HepG2 (cell line): ENCODE data around the gene STYXL1. TPM values are rescaled to one million over a fixed set of nuclear protein-coding genes. Genes with fewer than 3 reads are reported as not detected.
A peak's percentile ranks its signal among the peaks of the same experiment; 100 is the strongest.

Experiments
- DR1 ChIP-seq: sonication (generic); formaldehyde crosslinking; IDR thresholded peaks from 2 replicates; pipeline ENCODE4 v1.8.0; 2021; ENCODE audit warnings: mild to moderate bottlenecking, missing genetic modification reagents, inconsistent platforms
- EEA1 ChIP-seq: sonication (generic); formaldehyde crosslinking; IDR thresholded peaks from 2 replicates; pipeline ENCODE4 v1.5.1; 2020; ENCODE audit warnings: mild to moderate bottlenecking, missing genetic modification reagents, borderline replicate concordance
- FOSL2 ChIP-seq: sonication (generic); formaldehyde crosslinking; IDR thresholded peaks from 2 replicates; pipeline ENCODE4 v1.4.0; 2020; ENCODE audit warnings: missing genetic modification reagents
- FOXK1 ChIP-seq: sonication (generic); formaldehyde crosslinking; IDR thresholded peaks from 2 replicates; pipeline ENCODE4 v1.4.0; 2020; ENCODE audit warnings: low read depth, missing genetic modification reagents, borderline replicate concordance
- HNRNPK ChIP-seq: fragments of 200-400 bp; formaldehyde crosslinking; IDR thresholded peaks from 2 replicates; pipeline ENCODE4 v1.6.1; 2018; ENCODE audit warnings: low read length, low read depth, moderate library complexity, mild to moderate bottlenecking; ENCODE audit not compliant: poor library complexity, severe bottlenecking
- HOXA9 ChIP-seq: sonication (generic); formaldehyde crosslinking; IDR thresholded peaks from 2 replicates; pipeline ENCODE4 v1.8.1; 2022; ENCODE audit warnings: missing genetic modification reagents, mild to moderate bottlenecking, moderate library complexity, borderline replicate concordance
- MAFK ChIP-seq, 2 experiments: IDR thresholded peaks in 1 of 2; conservative IDR thresholded peaks in 1 of 2; 2 replicates each; pipeline ENCODE4 v1.6.1; 2011; ENCODE audit warnings: improper control_type of control experiment in 2 of 2, low read length in 2 of 2
- SIN3B ChIP-seq: fragments of 150-350 bp; IDR thresholded peaks from 2 replicates; pipeline ENCODE4 v1.6.1; 2014; ENCODE audit warnings: low read length
- SRSF1 ChIP-seq: fragments of 200-400 bp; formaldehyde crosslinking; optimal IDR thresholded peaks from 2 replicates; pipeline ENCODE3; 2017; ENCODE audit warnings: mild to moderate bottlenecking, low read depth, low read length, moderate library complexity
- SRY ChIP-seq: sonication (generic); formaldehyde crosslinking; IDR thresholded peaks from 2 replicates; pipeline ENCODE4 v1.8.0; 2022; ENCODE audit warnings: mild to moderate bottlenecking, missing genetic modification reagents
- THAP11 ChIP-seq: IDR thresholded peaks from 2 replicates; pipeline ENCODE4 v1.6.1; 2016; ENCODE audit warnings: missing biosample characterization, missing genetic modification reagents
- ZFP36 ChIP-seq: fragments of 150-350 bp; IDR thresholded peaks from 2 replicates; pipeline ENCODE4 v1.6.1; 2018; ENCODE audit warnings: borderline replicate concordance, low read length, low read depth; ENCODE audit not compliant: partially characterized antibody
- ZNF124 ChIP-seq: sonication (generic); formaldehyde crosslinking; IDR thresholded peaks from 2 replicates; pipeline ENCODE4 v1.4.0; 2020; ENCODE audit warnings: missing genetic modification reagents
- ZNF235 ChIP-seq: sonication (generic); formaldehyde crosslinking; IDR thresholded peaks from 2 replicates; pipeline ENCODE4 v1.8.1; 2023; ENCODE audit warnings: mild to moderate bottlenecking, missing genetic modification reagents, borderline replicate concordance
- ZNF44 ChIP-seq: sonication (generic); formaldehyde crosslinking; IDR thresholded peaks from 2 replicates; pipeline ENCODE4 v1.5.1; 2020; ENCODE audit warnings: mild to moderate bottlenecking, missing genetic modification reagents
- ZNF530 ChIP-seq: sonication (generic); formaldehyde crosslinking; IDR thresholded peaks from 2 replicates; pipeline ENCODE4 v1.5.0; 2020; ENCODE audit warnings: low read depth, mild to moderate bottlenecking, missing genetic modification reagents
- ZNF746 ChIP-seq: sonication (generic); formaldehyde crosslinking; IDR thresholded peaks from 2 replicates; pipeline ENCODE4 v1.8.0; 2022; ENCODE audit warnings: mild to moderate bottlenecking, missing genetic modification reagents
- ZNF782 ChIP-seq: sonication (generic); formaldehyde crosslinking; IDR thresholded peaks from 2 replicates; pipeline ENCODE4 v1.4.0; 2020; ENCODE audit warnings: missing genetic modification reagents, mild to moderate bottlenecking, borderline replicate concordance
- ZNF841 ChIP-seq: sonication (generic); formaldehyde crosslinking; IDR thresholded peaks from 2 replicates; pipeline ENCODE4 v1.8.1; 2023; ENCODE audit warnings: missing genetic modification reagents, borderline replicate concordance
- ZSCAN9 ChIP-seq: IDR thresholded peaks from 2 replicates; pipeline ENCODE4 v1.6.1; 2016; ENCODE audit warnings: borderline replicate concordance
- polyA plus RNA-seq, 8 experiments: library from polyadenylated mRNA; depleted of rRNA in 3 of 8; stranded (reverse) in 7 of 8; unstranded in 1 of 8; fragments of >200 nt; fragmentation: Illumina TruSeq in 4 of 8; extraction: Trizol in 4 of 8; gene quantifications; 2 replicates each; pipeline versions ENCODE4 v1.2.1 to v1.2.3, GENCODE V29; 2011 to 2016; ENCODE audit warnings: low read depth in 4 of 8, missing spikeins in 1 of 8, mixed read lengths in 1 of 8; ENCODE audit not compliant: insufficient read depth in 1 of 8
- total RNA-seq, 5 experiments: library from RNA; depleted of rRNA; stranded (reverse); fragments of >200 nt; fragmentation: Illumina TruSeq; extraction: Trizol; gene quantifications; 2 replicates each; pipeline ENCODE4 v1.2.3, GENCODE V29; 2016; ENCODE audit warnings: low read depth in 1 of 5
- TF ChIP-seq, protein P1 (sequence below): sonication (generic); formaldehyde crosslinking; IDR thresholded peaks from 2 replicates; pipeline ENCODE4 v1.4.0; 2020; ENCODE audit warnings: mild to moderate bottlenecking, missing genetic modification reagents
- TF ChIP-seq, protein P2 (sequence below): sonication (generic); formaldehyde crosslinking; IDR thresholded peaks from 2 replicates; pipeline ENCODE4 v1.4.0; 2020; ENCODE audit warnings: missing genetic modification reagents

STYXL1 gene
- total and polyA plus RNA-seq, 2 of the 13 experiments (the other 11 are each of a cell fraction or from before 2014, with no cell fraction given), result 23.9 to 38.3 TPM

DNA sequence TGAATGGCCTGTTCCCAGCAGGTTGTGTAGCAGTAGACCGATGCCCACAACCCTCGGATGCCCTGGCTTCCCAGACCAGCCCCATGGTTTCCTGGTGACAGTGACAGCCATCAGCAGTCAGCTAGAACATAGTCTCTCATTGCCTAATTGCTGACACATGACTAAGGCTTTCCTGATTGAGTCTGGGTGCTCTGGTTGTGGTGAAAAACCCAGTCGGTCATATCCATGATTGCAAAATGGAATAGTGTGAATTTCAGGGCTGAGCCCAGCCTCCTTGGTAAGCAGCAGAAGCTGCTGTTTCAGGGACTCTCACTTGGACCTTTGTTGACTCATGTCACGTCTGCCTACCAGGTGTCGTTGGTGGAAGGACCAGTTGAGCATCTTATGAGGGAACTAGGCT lies 96.3 kb downstream of the STYXL1 start (continued):
- TF ChIP-seq, protein P1, sequence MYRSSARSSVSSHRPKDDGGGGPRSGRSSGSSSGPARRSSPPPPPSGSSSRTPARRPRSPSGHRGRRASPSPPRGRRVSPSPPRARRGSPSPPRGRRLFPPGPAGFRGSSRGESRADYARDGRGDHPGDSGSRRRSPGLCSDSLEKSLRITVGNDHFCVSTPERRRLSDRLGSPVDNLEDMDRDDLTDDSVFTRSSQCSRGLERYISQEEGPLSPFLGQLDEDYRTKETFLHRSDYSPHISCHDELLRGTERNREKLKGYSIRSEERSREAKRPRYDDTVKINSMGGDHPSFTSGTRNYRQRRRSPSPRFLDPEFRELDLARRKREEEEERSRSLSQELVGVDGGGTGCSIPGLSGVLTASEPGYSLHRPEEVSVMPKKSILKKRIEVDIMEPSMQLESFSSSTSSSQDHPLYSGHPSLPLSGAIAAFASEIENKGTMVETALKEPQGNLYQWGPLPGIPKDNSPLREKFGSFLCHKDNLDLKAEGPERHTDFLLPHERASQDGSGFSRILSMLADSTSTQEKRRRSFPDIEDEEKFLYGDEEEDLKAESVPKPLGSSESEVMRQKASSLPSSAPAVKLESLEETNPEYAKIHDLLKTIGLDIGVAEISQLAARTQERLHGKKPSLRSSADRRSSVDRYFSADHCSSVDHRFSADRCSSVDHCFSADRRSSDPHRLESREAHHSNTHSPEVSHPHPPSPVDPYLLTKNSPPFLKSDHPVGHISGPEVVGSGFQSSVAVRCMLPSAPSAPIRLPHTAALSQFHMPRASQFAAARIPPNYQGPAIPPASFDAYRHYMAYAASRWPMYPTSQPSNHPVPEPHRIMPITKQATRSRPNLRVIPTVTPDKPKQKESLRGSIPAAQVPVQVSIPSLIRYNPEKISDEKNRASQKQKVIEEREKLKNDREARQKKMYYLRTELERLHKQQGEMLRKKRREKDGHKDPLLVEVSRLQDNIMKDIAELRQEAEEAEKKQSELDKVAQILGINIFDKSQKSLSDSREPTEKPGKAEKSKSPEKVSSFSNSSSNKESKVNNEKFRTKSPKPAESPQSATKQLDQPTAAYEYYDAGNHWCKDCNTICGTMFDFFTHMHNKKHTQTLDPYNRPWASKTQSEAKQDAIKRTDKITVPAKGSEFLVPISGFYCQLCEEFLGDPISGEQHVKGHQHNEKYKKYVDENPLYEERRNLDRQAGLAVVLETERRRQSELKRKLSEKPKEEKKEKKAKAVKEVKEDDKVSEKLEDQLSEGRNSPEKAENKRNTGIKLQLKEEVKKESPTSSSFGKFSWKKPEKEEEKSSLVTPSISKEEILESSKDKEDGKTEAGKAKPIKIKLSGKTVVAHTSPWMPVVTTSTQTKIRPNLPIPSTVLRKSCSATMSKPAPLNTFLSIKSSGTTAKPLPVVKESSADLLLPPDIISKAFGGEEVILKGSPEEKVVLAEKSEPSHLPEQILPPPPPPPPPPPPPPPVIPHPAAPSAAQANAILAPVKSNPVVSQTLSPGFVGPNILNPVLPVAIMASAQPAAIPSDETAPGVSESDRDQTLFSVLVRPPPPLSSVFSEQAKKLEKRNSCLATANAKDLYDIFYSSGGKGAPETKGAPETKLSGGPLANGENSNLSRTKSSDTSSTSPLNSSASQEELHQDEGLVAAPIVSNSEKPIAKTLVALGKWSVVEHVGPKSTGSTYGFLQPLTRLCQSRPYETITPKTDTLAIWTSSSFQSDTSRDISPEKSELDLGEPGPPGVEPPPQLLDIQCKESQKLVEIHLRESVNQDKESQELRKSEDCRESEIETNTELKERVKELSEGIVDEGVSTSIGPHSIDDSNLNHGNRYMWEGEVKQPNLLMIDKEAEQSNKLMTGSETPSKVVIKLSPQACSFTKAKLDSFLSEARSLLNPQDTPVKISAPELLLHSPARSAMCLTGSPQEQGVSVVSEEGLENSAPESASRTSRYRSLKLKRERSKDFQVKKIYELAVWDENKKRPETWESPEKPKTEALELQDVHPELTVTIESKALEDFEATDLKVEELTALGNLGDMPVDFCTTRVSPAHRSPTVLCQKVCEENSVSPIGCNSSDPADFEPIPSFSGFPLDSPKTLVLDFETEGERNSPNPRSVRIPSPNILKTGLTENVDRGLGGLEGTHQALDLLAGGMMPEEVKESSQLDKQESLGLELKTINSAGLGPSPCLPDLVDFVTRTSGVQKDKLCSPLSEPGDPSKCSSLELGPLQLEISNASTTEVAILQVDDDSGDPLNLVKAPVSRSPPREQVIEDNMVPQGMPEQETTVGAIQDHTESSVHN (CRISPR knock-in tag), result no peak
- no peak for TF ChIP-seq SRY
- TF ChIP-seq, protein P2, sequence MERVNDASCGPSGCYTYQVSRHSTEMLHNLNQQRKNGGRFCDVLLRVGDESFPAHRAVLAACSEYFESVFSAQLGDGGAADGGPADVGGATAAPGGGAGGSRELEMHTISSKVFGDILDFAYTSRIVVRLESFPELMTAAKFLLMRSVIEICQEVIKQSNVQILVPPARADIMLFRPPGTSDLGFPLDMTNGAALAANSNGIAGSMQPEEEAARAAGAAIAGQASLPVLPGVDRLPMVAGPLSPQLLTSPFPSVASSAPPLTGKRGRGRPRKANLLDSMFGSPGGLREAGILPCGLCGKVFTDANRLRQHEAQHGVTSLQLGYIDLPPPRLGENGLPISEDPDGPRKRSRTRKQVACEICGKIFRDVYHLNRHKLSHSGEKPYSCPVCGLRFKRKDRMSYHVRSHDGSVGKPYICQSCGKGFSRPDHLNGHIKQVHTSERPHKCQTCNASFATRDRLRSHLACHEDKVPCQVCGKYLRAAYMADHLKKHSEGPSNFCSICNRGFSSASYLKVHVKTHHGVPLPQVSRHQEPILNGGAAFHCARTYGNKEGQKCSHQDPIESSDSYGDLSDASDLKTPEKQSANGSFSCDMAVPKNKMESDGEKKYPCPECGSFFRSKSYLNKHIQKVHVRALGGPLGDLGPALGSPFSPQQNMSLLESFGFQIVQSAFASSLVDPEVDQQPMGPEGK, result no peak
- TF ChIP-seq ZNF746 (CRISPR knock-in tag), result no peak
- TF ChIP-seq THAP11 (CRISPR knock-in tag), result no peak
- TF ChIP-seq SIN3B, result no peak
- TF ChIP-seq ZFP36, result no peak
- TF ChIP-seq ZNF235 (CRISPR knock-in tag), result no peak
- TF ChIP-seq FOSL2, result peak; percentile 16; the same call in 1 of the 2 replicates
- peak; percentile 62 to 72 for TF ChIP-seq MAFK (conservative IDR thresholded peaks at IDR 0.05 in 1 of 2, IDR thresholded peaks at IDR 0.05 in 1 of 2; ENCODE audit: low read length in 2 of 2)
- TF ChIP-seq ZNF841 (CRISPR knock-in tag), result no peak
- TF ChIP-seq ZNF44 (CRISPR knock-in tag), result no peak
- no peak for TF ChIP-seq SRSF1
- TF ChIP-seq HNRNPK, result no peak
- no peak for TF ChIP-seq FOXK1
- TF ChIP-seq ZNF782 (CRISPR knock-in tag), result no peak
- no peak for TF ChIP-seq ZNF530 (CRISPR knock-in tag)
- no peak for TF ChIP-seq HOXA9
- TF ChIP-seq ZNF124, result no peak
- no peak for TF ChIP-seq EEA1
- TF ChIP-seq DR1, result no peak
- no peak for TF ChIP-seq ZSCAN9
